ENCODE results near the gene BASP1.
"Not testable (repeated sequence)": the region's sequence is repeated elsewhere in the genome, so short reads cannot be mapped to it uniquely, and the experiment has no call there.

BASP1 gene

DNA sequence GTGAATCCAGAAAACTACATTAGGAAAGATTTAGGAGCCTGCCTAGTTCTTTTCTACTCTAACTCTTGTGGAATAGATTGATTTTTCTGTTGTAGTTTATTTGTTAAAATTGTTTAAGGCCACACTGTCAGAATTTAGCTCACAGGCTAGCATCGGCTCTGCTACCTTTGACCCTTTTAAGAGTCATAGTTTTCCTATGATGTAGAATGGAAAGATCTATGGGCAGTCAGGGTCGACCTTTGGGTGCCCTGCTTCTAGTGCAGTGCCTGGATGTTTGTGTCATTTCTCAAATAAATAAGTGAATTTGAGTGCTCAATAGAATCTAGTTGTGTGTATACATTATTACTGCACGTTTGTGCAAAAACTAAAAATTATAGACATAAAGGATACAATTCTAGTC, 38.7 kb downstream of the BASP1 start:
- DNase-seq (ENCODE audit: low spot score) = no peak

DNA sequence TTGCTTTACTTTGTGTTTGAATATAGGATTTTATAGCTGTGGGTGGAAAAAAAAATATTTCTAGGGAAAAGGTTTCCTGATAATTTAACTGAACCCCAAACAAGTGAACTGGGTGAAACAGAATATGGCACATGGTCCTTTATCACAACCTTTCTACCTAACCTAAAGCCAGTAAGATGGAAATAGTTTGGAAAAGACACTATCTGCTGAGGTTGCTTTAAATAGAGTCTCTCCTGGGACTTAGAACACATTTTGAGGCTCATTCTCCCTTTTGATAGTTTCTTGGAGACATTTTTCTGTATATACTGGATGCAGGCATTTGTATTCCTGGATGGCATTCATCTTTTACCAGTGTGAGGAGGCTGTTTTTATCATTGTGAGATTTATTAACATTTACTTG, 39.4 kb downstream of the BASP1 start:
- DNase-seq (ENCODE audit: low spot score) = no peak

DNA sequence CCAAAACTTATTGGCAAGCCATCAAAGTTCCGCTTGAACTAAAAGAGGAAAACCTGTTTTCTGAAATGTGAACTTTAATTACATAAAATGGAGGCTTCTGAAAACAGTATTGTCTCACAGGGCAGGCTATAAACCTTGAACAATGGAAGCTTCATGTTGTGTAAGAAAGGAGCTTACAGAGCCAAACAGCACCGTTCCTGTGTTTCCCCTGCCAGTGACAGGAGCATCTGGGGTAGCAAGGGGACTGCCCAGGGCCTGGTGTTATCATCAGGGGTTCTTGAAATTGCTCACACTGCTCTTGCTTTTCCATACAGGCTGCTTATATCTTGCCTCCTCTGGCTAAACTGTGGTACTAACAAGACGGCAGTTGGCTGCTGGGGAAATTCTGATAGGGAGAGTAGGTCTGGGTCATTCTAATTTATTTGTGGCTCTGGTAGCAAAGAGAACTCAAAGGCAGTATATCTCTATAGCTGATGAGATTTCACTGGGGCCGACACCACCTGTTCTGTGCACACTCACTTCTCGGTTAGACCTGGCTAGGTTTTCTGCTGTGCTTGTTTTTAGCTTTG, 40.4 kb downstream of the BASP1 start:
- no peak for DNase-seq (ENCODE audit: low spot score)

DNA sequence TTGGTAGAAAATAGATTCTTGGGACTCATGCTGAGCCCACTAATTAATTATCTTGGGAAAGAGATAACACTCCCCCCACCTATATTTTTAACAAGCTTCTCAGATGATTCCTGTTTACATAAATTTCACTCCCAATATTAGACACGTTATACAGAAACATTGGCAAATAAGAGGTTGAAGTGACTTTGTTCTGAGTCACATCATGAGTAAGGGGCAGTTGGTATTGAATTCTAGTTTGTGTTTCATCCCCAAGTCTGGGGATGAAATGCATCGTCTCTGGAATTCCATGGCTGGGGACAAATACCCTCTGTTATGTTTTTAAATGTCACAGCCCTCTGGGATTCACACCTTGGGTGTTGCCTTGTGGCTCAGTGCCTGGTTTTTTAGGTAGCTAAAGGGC, 41.0 kb downstream of the BASP1 start:
- DNase-seq (ENCODE audit: low spot score) = peak; percentile 18

DNA sequence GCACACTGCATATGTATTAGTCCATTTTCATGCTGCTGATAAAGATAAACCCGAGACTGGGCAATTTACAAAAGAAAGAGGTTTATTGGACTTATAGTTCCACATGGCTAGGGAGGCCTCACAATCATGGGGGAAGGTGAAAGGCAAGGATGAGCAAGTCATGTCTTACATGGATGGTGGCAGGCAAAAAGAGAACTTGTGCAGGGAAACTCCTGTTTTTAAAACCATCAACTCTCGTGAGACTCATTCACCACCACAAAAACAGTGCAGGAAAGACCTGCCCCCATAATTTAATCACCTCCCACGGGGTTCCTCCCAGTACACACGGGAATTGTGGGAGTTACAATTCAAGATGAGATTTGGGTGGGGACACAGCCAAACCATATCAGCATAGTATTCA, 41.6 kb downstream of the BASP1 start:
- DNase-seq (ENCODE audit: low spot score) = not testable (repeated sequence)

DNA sequence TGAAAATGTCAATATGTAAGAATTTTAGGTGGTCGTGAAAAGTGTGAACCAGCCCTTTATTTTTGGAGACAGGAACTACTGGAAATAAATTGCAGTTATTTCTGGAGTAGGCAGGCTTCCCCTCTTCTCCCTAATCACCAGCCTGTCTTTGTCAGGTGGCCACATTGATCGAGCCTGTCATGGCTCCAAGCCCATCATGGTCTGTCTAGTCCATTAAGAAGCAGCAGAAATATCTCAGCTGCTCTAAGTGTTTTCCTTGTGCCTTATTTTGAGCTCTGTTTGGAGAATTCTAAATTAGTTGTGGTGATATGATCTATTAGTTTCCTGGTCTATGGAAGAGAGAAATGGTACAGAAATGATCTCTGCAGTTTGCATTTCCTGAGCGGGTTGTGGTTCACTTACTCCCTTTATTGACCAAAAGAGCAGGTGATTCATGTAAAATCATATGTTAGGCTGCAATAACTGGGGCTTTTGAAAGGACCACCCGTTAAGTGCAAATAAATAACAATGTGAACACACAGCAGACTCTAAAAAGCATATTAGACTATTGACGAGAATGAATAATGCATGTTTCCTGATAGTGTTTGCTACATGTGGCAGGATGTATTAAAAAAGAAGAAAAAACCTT, 42.3 kb downstream of the BASP1 start:
- DNase-seq (ENCODE audit: low spot score) = no peak

DNA sequence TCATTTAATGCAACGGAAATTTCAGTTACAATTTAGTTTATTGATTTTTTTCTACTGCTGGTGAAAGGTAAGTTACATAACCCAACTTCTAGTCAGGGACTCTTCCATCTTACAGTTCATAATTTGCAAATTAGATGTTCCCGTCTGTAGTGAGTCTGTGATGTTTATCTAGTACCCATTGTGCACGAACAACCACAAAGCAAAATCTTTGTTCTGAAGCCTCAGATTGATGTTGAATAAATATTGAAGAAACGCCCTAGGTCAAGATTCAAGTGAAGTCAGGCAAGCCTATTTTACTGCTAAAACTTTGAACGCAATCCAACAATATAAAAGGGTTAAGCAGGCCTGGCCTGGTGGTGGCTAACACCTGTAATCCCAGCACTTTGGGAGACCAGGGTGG, 43.1 kb downstream of the BASP1 start:
- DNase-seq (ENCODE audit: low spot score) = no peak

DNA sequence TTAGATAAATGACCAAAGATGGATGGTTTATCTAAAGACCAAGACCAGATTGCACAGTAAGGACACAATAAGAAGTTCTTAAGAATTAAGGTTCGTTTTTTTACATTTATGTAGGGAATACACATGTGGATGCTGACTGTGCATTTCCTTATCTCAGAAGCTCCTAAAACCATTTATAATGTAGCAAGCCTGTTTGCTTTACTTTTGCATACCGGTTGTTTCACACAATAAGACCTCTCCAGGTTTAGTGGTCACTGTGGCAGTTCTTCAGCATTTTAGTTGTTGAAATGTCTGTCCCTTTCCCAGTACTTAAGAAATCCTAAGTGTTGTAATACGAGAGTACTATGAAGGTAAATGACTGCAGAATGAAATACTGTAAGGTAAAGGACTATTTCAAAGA, 43.6 kb downstream of the BASP1 start:
- DNase-seq (ENCODE audit: low spot score) = no peak

DNA sequence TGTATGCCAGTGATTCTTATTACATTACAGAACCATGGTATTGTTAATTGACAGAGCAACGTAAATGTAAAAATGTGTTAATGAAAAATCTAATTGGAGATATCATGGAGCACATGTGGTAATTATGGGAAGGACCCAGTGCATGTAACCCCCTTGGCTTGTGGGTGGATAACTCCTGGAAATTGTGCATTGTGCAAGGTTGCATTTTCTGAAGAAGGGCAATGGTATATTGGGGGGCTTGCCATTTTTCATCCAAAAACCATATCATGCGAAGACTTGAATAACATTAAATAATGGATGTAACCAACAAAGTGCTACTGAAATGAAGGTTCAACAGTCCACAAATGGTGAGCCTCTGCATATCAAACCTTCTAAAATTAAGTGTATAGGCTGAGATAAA, 47.6 kb downstream of the BASP1 start:
- no peak for DNase-seq (ENCODE audit: low spot score)

DNA sequence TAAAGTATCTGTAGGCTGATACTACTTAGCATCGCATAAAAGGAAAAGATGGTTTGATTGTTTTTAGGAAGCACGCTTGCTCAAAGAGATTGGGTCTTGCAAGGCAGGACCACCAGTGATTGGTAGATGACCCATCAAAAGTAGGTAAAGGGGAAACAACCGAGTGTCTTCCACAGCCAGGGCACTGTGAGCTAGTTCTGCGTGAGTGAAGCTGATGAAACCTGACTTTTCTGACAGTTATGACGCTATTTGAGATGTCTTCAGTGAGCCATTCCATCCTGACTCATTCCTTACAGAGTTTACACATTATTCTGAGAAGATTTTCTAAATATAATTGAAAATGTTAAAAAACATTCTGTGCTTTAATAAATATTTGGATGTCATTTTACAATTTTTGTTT, 49.7 kb downstream of the BASP1 start:
- no peak for DNase-seq (ENCODE audit: low spot score)

DNA sequence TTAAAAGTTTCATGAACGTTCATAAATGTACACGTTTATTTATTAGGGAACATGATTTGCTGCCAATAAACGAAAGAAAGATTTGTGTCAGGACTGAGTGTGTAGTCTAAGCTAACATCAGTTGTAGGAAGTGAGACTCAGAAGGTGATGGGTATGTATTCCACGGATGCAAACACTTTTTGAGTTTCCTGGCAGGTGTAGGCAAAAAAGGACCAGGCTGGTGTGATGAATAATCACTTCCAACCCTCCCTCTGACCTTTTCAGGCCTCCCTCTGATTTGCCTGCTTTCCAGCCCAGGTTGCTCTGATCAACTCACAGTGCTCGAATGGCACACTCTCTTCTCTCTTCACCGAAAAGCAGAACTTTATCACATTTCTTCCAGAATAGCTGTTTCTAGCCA, 51.8 kb downstream of the BASP1 start:
- DNase-seq (ENCODE audit: low spot score) = no peak

DNA sequence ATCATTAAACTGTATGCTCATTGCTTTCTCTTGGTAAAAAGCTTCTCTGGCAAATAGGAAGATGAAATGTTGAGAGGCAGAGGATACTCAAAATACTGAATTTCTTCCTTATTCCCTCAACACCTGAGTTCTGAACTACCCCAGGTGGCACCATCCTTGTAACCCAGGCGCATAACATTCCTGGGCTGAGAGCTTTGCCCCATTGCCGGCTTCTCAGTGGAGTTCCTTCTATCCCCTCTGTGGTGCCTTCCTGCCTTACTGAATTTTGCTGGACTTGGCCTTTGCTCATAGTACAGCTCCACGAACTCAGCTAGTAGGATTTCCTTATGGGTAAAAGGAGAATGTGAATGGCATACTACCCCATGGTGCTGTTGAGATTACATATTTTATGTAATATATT, 54.7 kb downstream of the BASP1 start:
- DNase-seq (ENCODE audit: low spot score) = no peak

DNA sequence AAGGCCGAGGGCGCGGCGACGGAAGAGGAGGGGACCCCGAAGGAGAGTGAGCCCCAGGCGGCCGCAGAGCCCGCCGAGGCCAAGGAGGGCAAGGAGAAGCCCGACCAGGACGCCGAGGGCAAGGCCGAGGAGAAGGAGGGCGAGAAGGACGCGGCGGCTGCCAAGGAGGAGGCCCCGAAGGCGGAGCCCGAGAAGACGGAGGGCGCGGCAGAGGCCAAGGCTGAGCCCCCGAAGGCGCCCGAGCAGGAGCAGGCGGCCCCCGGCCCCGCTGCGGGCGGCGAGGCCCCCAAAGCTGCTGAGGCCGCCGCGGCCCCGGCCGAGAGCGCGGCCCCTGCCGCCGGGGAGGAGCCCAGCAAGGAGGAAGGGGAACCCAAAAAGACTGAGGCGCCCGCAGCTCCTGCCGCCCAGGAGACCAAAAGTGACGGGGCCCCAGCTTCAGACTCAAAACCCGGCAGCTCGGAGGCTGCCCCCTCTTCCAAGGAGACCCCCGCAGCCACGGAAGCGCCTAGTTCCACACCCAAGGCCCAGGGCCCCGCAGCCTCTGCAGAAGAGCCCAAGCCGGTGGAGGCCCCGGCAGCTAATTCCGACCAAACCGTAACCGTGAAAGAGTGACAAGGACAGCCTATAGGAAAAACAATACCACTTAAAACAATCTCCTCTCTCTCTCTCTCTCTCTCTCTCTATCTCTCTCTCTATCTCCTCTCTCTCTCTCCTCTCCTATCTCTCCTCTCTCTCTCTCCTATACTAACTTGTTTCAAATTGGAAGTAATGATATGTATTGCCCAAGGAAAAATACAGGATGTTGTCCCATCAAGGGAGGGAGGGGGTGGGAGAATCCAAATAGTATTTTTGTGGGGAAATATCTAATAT, 58.1 kb downstream of the BASP1 start:
- DNase-seq (ENCODE audit: low spot score) = no peak

DNA sequence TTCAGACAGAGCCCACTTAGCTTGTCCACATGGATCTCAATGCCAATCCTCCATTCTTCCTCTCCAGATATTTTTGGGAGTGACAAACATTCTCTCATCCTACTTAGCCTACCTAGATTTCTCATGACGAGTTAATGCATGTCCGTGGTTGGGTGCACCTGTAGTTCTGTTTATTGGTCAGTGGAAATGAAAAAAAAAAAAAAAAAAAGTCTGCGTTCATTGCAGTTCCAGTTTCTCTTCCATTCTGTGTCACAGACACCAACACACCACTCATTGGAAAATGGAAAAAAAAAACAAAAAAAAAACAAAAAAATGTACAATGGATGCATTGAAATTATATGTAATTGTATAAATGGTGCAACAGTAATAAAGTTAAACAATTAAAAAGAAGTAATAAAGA, 59.0 kb downstream of the BASP1 start:
- DNase-seq (ENCODE audit: low spot score) = no peak

DNA sequence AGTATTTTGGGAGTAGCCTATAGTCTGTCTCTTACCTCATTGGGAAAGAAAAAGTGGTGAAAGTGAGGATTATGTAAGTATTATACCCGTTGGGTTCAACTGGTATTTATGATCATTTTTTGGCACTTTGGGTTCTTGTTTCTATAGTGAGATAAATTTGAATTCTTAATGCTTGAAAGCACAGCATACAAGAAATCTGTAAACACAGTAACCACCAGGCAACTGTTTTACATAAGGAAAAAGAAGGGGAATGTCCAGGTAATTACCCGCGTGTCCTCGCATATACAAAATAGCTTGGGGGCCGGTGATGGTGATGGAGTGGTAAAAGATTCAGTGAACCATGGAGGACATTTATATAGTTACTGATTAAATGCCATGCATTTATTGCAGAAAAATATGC, 60.5 kb downstream of the BASP1 start:
- DNase-seq (ENCODE audit: low spot score) = no peak

DNA sequence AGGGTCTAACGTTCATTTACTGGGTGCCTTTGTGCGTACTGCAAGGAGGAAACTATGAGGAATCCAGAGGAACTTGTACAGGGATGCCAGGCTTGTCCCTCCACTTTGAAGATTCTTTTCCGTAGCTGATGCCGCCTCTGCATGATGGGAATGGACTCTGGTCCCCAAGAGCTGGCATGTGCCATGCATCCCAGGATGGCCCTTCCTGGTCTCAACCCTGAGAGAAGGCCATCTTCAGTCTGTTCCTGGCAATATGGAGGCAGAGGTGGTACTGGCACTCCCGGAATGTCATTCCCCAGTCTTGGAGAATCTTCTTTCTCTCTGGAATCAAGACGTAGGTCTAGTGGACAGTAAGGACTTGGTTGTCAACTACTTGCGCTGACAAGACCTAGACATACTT, 61.5 kb downstream of the BASP1 start:
- no peak for DNase-seq (ENCODE audit: low spot score)

DNA sequence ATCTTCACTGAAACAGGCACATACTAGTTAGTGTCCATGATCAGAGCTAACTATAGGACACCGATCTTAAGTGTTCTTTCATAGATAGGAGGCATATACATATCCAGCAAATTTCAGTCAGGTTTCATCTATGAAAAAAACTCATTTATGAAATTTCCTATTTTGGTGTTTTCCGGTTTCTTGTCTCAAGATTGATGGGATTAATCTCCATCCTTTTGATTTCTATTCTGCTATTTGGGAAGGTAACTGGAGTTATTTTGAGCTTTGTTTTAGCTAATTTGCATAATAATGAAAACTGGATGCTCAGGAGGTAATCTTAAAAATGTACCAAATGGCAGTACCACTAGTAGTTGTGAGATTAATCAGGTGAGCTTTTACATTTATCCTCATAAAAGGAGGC, 62.1 kb downstream of the BASP1 start:
- no peak for DNase-seq (ENCODE audit: low spot score)

DNA sequence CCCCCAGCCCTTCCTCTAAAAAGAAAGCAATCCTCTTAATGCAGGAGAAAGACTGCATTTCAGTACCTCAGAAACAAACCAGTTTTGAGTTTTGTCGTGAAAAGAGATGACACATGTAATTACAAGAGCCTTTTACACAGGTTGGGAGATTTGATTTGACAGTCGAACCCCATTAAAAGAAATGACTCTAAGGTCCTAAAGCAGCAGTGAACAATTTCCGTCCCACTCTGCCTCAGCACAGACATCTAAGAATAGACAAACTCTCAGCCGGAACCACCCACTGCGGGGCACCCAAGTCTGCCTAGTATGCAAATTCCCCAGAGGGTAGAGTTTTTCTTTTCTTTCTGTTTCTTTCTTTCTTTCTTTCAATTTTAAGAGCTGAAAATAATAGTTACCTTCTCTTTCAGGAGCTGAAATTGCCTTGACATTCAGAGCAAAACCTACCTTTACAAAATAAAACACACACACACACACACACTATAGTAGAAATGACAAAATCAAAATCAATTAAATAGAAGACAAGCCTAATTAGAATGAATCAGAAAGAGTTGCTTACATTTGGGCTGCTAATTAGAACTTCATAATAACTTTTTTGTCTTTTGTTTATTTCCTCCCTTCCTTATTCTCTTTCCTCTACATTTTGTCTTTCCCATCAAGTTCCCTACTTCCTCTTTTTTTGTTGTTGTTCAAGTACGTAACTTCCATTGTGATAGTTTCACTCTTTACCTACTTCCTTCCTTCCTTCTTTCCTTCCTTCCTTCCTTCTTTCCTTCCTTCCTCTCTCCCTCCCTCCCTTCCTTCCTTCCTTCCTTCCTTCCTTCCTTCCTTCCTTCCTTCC, 65.1 kb downstream of the BASP1 start:
- no peak for DNase-seq (ENCODE audit: low spot score)

DNA sequence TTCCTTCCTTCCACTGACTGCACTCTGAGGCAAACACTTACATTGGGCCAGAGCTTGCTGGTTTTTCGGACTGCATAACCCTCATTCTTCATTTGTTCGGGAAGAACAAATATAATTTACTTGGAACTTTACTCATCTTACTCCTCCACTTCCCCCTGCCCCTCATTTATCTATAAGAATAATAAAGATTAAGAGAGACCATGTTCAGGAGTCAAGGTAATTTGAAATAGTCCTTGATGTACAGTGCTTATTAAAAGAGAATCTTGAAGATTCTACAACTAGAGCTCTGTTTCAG, 65.6 kb downstream of the BASP1 start:
- no peak for DNase-seq (ENCODE audit: low spot score)

DNA sequence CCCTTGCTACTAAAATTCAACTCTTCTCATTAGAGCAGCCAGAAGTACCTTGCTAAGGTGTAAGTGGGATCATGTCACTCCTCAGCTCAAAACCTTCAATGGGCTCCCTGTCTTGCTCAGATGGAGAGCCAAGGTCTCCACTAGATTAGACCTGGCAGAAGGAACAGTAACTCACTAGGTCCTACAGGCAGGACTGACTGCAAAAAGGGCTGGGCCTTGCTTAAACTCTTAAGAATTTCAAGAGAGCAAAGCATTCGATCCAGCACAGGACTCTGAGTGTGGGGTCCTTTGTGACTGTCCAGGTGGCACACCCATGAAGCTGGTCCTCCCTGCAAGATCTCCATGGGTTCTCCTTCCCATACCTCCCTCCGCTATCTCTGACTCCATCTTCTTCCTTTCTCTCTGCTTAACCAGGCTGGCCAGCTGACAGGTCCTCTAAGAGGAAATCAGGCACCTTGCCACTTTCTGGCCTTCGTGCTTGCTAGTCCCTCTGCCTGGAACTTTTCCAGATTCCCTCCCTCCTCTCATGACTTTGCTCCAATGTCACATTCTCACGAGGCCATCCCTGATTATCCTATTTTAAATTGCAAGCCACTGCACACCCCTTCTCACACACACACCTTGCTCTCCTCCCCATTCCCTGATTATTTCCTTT, 70.2 kb downstream of the BASP1 start:
- DNase-seq (ENCODE audit: low spot score) = no peak

DNA sequence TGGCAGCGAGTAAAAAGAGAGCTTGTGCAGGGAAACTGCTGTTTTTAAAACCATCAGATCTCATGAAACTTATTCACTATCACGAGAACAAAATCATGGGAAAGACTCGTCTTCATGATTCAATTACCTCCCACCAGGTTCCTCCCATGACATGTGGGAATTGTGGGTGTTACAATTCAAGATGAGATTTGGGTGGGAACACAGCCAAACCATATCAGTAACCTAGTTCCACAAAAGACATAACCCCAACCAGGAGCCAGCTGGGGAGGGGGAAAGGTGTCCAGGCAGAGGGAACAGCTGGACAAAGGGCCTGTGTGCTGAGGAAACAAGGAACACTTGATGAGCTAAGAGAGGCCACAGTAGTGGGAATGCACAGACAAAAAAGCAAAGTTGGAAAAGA, 71.1 kb downstream of the BASP1 start:
- DNase-seq (ENCODE audit: low spot score) = no peak
